ENCODE results near the gene POLR2L.

- TF ChIP-seq POLR2A (IDR thresholded peaks at IDR 0.05; ENCODE audit: low read length) (no peak), GATA1 (IDR thresholded peaks at IDR 0.05; ENCODE audit: low read depth, low read length) (no peak)
Measured at GRCh38 chr11:821512-822371, 20.6 kb downstream of the POLR2L start.

All from erythroblast (primary cell).